Central memory CD8-positive, alpha-beta T cell (primary cell): ENCODE measurements around the gene GALNT13.

Experiments used
- ATAC-seq: fragments of 150-1000 bp; cut with Tn5 transposase; replicated peaks from 2 replicates; pipeline ENCODE4 v1.10.0; 2022; ENCODE audit warnings: mild to moderate bottlenecking, moderate FRiP score, moderate number of reproducible peaks; ENCODE audit not compliant: poor library complexity, severe bottlenecking; ENCODE audit errors: extremely low read depth
- DNase-seq, 2 donors: peaks; one replicate each; pipeline ENCODE4 v3.0.0; 2021; ENCODE audit warnings: low spot score in 2 of 2
- H3K27ac Mint-ChIP-seq: one replicate; pipeline ENCODE4 v1.8.0; 2022; ENCODE audit warnings: low read depth, mild to moderate bottlenecking, moderate library complexity, mixed read lengths
- H3K27me3 Mint-ChIP-seq: one replicate; pipeline ENCODE4 v1.8.0; 2022; ENCODE audit warnings: mixed read lengths
- H3K36me3 Mint-ChIP-seq: one replicate; pipeline ENCODE4 v1.8.0; 2022; ENCODE audit warnings: mild to moderate bottlenecking, moderate library complexity, mixed read lengths; ENCODE audit not compliant: insufficient read depth
- H3K4me1 Mint-ChIP-seq: one replicate; pipeline ENCODE4 v1.8.0; 2022; ENCODE audit warnings: mixed read lengths
- H3K4me3 Mint-ChIP-seq: one replicate; pipeline ENCODE4 v1.8.0; 2022; ENCODE audit warnings: mild to moderate bottlenecking, moderate library complexity, mixed read lengths
- H3K9me3 Mint-ChIP-seq: one replicate; pipeline ENCODE4 v1.8.0; 2022; ENCODE audit warnings: mixed read lengths

The GALNT13 gene

GRCh38 chr2:154375579-154375931, 503.8 kb downstream of the GALNT13 start:
- Mint-ChIP-seq H3K27ac (no peak overlapping the region), H3K4me1 (no peaks in the 10 kb centered on the region), H3K9me3 (peaks cover 11% of the 10 kb centered on the region), H3K4me3 (no peak overlapping the region), H3K27me3 (no peaks in the 10 kb centered on the region), H3K36me3 (no peaks in the 10 kb centered on the region)
- no peak for DNase-seq
- no peak for ATAC-seq

GRCh38 chr2:154381931-154382794, 510.4 kb downstream of the GALNT13 start:
- H3K27ac Mint-ChIP-seq, result no peak overlapping the region
- H3K4me1 Mint-ChIP-seq, result no peaks in the 10 kb centered on the region
- ATAC-seq (no peak), DNase-seq (no peak)
- no peak overlapping the region for H3K4me3 Mint-ChIP-seq
- H3K27me3 Mint-ChIP-seq, result no peaks in the 10 kb centered on the region
- no peaks in the 10 kb centered on the region for H3K36me3 Mint-ChIP-seq
- no peaks in the 10 kb centered on the region for H3K9me3 Mint-ChIP-seq

- peaks cover 16% of the 10 kb centered on the region for H3K9me3 Mint-ChIP-seq
Observed at GRCh38 chr2:154386186-154386585, 514.5 kb downstream of the GALNT13 start.

GRCh38 chr2:154391051-154391450, 519.3 kb downstream of the GALNT13 start:
- DNase-seq (no peak), ATAC-seq (no peak)
- peaks cover 2% of the 10 kb centered on the region for H3K36me3 Mint-ChIP-seq
- H3K4me1 Mint-ChIP-seq, result no peaks in the 10 kb centered on the region
- no peak overlapping the region for H3K4me3 Mint-ChIP-seq
- no peak overlapping the region for H3K27ac Mint-ChIP-seq
- peaks cover 21% of the 10 kb centered on the region for H3K9me3 Mint-ChIP-seq
- H3K27me3 Mint-ChIP-seq, result no peaks in the 10 kb centered on the region

More at GRCh38 chr2:154386186-154386585, 514.5 kb downstream of the GALNT13 start:
- DNase-seq, result no peak
- Mint-ChIP-seq H3K4me1 (no peaks in the 10 kb centered on the region), H3K4me3 (no peak overlapping the region), H3K27ac (no peak overlapping the region), H3K36me3 (peaks cover 2% of the 10 kb centered on the region), H3K27me3 (no peaks in the 10 kb centered on the region)
- ATAC-seq, result no peak

GRCh38 chr2:154392256-154392655, 520.5 kb downstream of the GALNT13 start:
- no peak for DNase-seq
- Mint-ChIP-seq H3K27ac (no peak overlapping the region), H3K9me3 (peaks cover 20% of the 10 kb centered on the region), H3K4me1 (no peaks in the 10 kb centered on the region), H3K36me3 (peaks cover 2% of the 10 kb centered on the region), H3K27me3 (no peaks in the 10 kb centered on the region), H3K4me3 (no peak overlapping the region)
- no peak for ATAC-seq

GRCh38 chr2:154394600-154394999, 522.9 kb downstream of the GALNT13 start:
- H3K9me3 Mint-ChIP-seq, result peaks cover 13% of the 10 kb centered on the region
- DNase-seq, result no peak
- no peaks in the 10 kb centered on the region for H3K27me3 Mint-ChIP-seq
- no peaks in the 10 kb centered on the region for H3K4me1 Mint-ChIP-seq
- no peak for ATAC-seq
- H3K27ac Mint-ChIP-seq, result no peak overlapping the region
- H3K36me3 Mint-ChIP-seq, result peaks cover 2% of the 10 kb centered on the region
- no peak overlapping the region for H3K4me3 Mint-ChIP-seq

- Mint-ChIP-seq H3K4me3 (no peak overlapping the region), H3K27ac (no peak overlapping the region), H3K27me3 (no peaks in the 10 kb centered on the region), H3K4me1 (no peaks in the 10 kb centered on the region), H3K9me3 (peaks cover 10% of the 10 kb centered on the region), H3K36me3 (no peaks in the 10 kb centered on the region)
- DNase-seq (no peak), ATAC-seq (no peak)
Observed at GRCh38 chr2:154400563-154401290, 529.0 kb downstream of the GALNT13 start.

GRCh38 chr2:154402213-154402612, 530.5 kb downstream of the GALNT13 start:
- no peak overlapping the region for H3K27ac Mint-ChIP-seq
- H3K9me3 Mint-ChIP-seq, result peaks cover 18% of the 10 kb centered on the region
- DNase-seq (no peak), ATAC-seq (no peak)
- no peaks in the 10 kb centered on the region for H3K36me3 Mint-ChIP-seq
- H3K4me1 Mint-ChIP-seq, result no peaks in the 10 kb centered on the region
- no peaks in the 10 kb centered on the region for H3K27me3 Mint-ChIP-seq
- no peak overlapping the region for H3K4me3 Mint-ChIP-seq

GRCh38 chr2:154403242-154403790, 531.6 kb downstream of the GALNT13 start:
- Mint-ChIP-seq H3K9me3 (peaks cover 18% of the 10 kb centered on the region), H3K4me1 (no peaks in the 10 kb centered on the region), H3K36me3 (no peaks in the 10 kb centered on the region), H3K4me3 (no peak overlapping the region), H3K27me3 (no peaks in the 10 kb centered on the region), H3K27ac (no peak overlapping the region)
- DNase-seq, result no peak
- ATAC-seq, result no peak

- Mint-ChIP-seq H3K36me3 (no peaks in the 10 kb centered on the region), H3K4me3 (no peak overlapping the region)
Observed at GRCh38 chr2:154408786-154409185, 537.1 kb downstream of the GALNT13 start.

GRCh38 chr2:154422251-154422650, 550.5 kb downstream of the GALNT13 start:
- Mint-ChIP-seq H3K36me3 (no peaks in the 10 kb centered on the region), H3K4me1 (no peaks in the 10 kb centered on the region), H3K27ac (no peak overlapping the region), H3K9me3 (peaks cover 27% of the 10 kb centered on the region), H3K27me3 (no peaks in the 10 kb centered on the region), H3K4me3 (no peak overlapping the region)
- DNase-seq, result no peak
- ATAC-seq, result no peak

More at GRCh38 chr2:154408786-154409185, 537.1 kb downstream of the GALNT13 start:
- DNase-seq (no peak), ATAC-seq (no peak)
- no peaks in the 10 kb centered on the region for H3K4me1 Mint-ChIP-seq
- no peak overlapping the region for H3K27ac Mint-ChIP-seq
- H3K9me3 Mint-ChIP-seq, result peaks cover 21% of the 10 kb centered on the region
- H3K27me3 Mint-ChIP-seq, result no peaks in the 10 kb centered on the region

- H3K4me3 Mint-ChIP-seq, result no peak overlapping the region
- no peak for DNase-seq
- H3K4me1 Mint-ChIP-seq, result no peaks in the 10 kb centered on the region
Observed at GRCh38 chr2:154425994-154426393, 554.3 kb downstream of the GALNT13 start.

GRCh38 chr2:154427453-154427852, 555.7 kb downstream of the GALNT13 start:
- Mint-ChIP-seq H3K27ac (no peak overlapping the region), H3K27me3 (no peaks in the 10 kb centered on the region), H3K9me3 (peaks cover 18% of the 10 kb centered on the region), H3K36me3 (no peaks in the 10 kb centered on the region), H3K4me1 (no peaks in the 10 kb centered on the region), H3K4me3 (no peak overlapping the region)
- no peak for DNase-seq
- no peak for ATAC-seq

More at GRCh38 chr2:154425994-154426393, 554.3 kb downstream of the GALNT13 start:
- Mint-ChIP-seq H3K36me3 (no peaks in the 10 kb centered on the region), H3K9me3 (peaks cover 24% of the 10 kb centered on the region), H3K27me3 (no peaks in the 10 kb centered on the region), H3K27ac (no peak overlapping the region)
- ATAC-seq, result no peak
